Measurements from ENCODE around the gene HS6ST2. TPM values are rescaled to one million over a fixed set of nuclear protein-coding genes. Genes with fewer than 3 reads are reported as not detected.

Gene HS6ST2
- total and polyA plus RNA-seq, 2 experiments from 2014 or later: not detected

DNA sequence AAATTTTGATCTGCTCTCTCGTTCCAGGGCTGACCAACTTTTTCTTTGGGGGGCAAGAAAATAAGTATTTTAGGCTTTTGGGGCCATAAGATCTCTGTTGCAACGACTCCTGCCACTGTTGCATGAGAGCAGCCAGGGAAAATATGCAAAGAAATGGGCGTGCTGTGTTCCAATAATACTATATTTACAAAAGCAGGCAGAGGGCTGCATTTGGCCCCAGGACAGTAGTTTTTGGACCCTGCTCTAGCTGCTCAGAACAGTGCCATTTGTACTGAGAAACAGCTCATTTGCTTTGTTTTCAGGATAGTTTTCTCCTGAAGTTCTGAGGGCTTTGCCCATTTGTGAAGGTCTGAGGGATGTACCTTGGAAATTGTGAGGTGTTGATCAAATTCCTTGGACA is 334.5 kb downstream of the HS6ST2 start:
- no peak for DNase-seq
- 85 to 87% methylated on average over 3 of the region's 3 CpGs for WGBS, 2 experiments (ENCODE audit: low coverage in 1 of 2, low lambda C conversion rate in 2 of 2, missing lambda C conversion rate in 2 of 2)
- Histone ChIP-seq H3K36me3 (ENCODE audit: low read depth) (no peaks in the 10 kb centered on the region), H3K27me3 (replicated peaks; ENCODE audit: insufficient read depth) (no peaks in the 10 kb centered on the region), H3K9ac (no peak overlapping the region), H3K9me2 (ENCODE audit: insufficient read depth) (no peaks in the 10 kb centered on the region), H4K20me1 (ENCODE audit: insufficient read depth) (no peaks in the 10 kb centered on the region), H3K4me2 (ENCODE audit: unreplicated experiment) (no peak overlapping the region), H3K4me3 (no peak overlapping the region), H3K9me3 (ENCODE audit: low read depth) (no peaks in the 10 kb centered on the region), H3F3A (ENCODE audit: insufficient read depth) (no peaks in the 10 kb centered on the region), H2AFZ (no peak overlapping the region), H3K79me2 (ENCODE audit: insufficient read depth) (no peaks in the 10 kb centered on the region), H3K4me1 (ENCODE audit: insufficient read depth) (peaks cover 9% of the 10 kb centered on the region; the same call in 1 of the 2 replicates), H3K27ac (no peak overlapping the region)
- in situ Hi-C loops (cut with MboI): loop anchor here (25.0 kb wide), 1 partner anchor 787 kb away; no protein-coding TSS in a partner anchor
- TF ChIP-seq EZH2phosphoT487 (IDR thresholded peaks at IDR 0.05; ENCODE audit: insufficient read depth, low read depth) (no peak), EZH2 (IDR thresholded peaks at IDR 0.05; ENCODE audit: insufficient read depth, poor library complexity, severe bottlenecking) (no peak)

DNA sequence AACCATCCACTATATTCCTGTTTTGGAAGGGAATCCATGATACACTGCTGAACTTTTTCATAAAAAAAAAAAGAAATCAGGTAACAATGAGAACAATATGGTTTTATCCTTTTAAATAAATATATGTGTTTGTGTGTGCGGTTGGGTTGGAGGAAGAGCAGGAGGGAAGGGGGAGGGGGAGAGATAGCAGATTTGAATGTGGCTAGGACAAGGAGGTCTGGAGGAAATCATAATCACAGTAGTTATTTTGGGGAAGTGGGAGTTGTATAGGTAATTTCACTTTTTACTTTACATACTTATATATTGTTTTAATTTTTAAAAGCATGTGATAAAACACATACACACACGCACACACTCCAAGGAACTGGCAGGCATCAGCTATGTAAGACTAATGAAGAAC is 335.1 kb downstream of the HS6ST2 start:
- 94 to 97% methylated on average over 2 of the region's 2 CpGs for WGBS, 2 experiments (ENCODE audit: low coverage in 1 of 2, low lambda C conversion rate in 2 of 2, missing lambda C conversion rate in 2 of 2)

DNA sequence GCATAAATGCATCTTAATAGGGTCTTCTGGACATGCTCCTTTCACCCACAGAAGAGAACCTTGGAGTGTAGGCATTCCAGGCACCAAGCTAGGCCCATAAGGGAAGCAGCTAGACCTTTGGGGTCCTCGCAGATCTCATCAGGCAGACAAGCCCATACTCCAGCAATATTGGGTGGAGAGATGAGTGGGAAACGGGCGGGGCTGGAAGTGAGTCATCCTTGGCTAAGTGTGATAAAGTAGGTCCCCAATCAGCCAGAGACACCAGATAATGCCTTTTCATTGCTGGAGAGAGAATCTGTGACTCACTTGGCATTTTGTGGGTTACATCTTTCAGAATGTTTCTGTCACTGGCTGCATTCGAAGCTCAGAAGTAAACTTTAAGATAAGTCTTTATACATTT is 336.3 kb downstream of the HS6ST2 start:
- no peaks in the 10 kb centered on the region for H3K79me2 ChIP-seq (ENCODE audit: insufficient read depth)
- no peaks in the 10 kb centered on the region for H3K9me3 ChIP-seq (ENCODE audit: low read depth)
- 16 to 39% methylated on average over 3 to 4 of the region's 4 CpGs for WGBS, 2 experiments (ENCODE audit: low coverage in 1 of 2, low lambda C conversion rate in 2 of 2, missing lambda C conversion rate in 2 of 2)
- H2AFZ ChIP-seq: no peak overlapping the region
- no peaks in the 10 kb centered on the region for H3F3A ChIP-seq (ENCODE audit: insufficient read depth)
- H3K4me2 ChIP-seq (ENCODE audit: unreplicated experiment): no peak overlapping the region
- H3K9ac ChIP-seq: no peak overlapping the region
- H3K36me3 ChIP-seq (ENCODE audit: low read depth): no peaks in the 10 kb centered on the region
- no peaks in the 10 kb centered on the region for H4K20me1 ChIP-seq (ENCODE audit: insufficient read depth)
- TF ChIP-seq EZH2 (IDR thresholded peaks at IDR 0.05; ENCODE audit: insufficient read depth, poor library complexity, severe bottlenecking): no peak
- TF ChIP-seq EZH2phosphoT487 (IDR thresholded peaks at IDR 0.05; ENCODE audit: insufficient read depth, low read depth): no peak
- H3K4me3 ChIP-seq: no peak overlapping the region
- no peaks in the 10 kb centered on the region for H3K9me2 ChIP-seq (ENCODE audit: insufficient read depth)
- in situ Hi-C loops (cut with MboI): loop anchor here (25.0 kb wide), 1 partner anchor 785 kb away; no protein-coding TSS in a partner anchor
- no peak overlapping the region for H3K27ac ChIP-seq
- DNase-seq: peak; percentile 60
- peaks cover 9% of the 10 kb centered on the region; the same call in 1 of the 2 replicates for H3K4me1 ChIP-seq (ENCODE audit: insufficient read depth)
- no peaks in the 10 kb centered on the region for H3K27me3 ChIP-seq (replicated peaks; ENCODE audit: insufficient read depth)

More for the DNA sequence above, 335.1 kb downstream of the HS6ST2 start:
- peaks cover 9% of the 10 kb centered on the region; the same call in 1 of the 2 replicates for H3K4me1 ChIP-seq (ENCODE audit: insufficient read depth)
- no peak overlapping the region for H3K4me3 ChIP-seq
- no peak overlapping the region for H3K27ac ChIP-seq
- TF ChIP-seq EZH2 (IDR thresholded peaks at IDR 0.05; ENCODE audit: insufficient read depth, poor library complexity, severe bottlenecking) (no peak), EZH2phosphoT487 (IDR thresholded peaks at IDR 0.05; ENCODE audit: insufficient read depth, low read depth) (no peak)
- in situ Hi-C loops (cut with MboI): loop anchor here (25.0 kb wide), 1 partner anchor 786 kb away; no protein-coding TSS in a partner anchor
- no peaks in the 10 kb centered on the region for H3K9me2 ChIP-seq (ENCODE audit: insufficient read depth)
- no peak overlapping the region for H2AFZ ChIP-seq
- H3K27me3 ChIP-seq (replicated peaks; ENCODE audit: insufficient read depth): no peaks in the 10 kb centered on the region
- no peaks in the 10 kb centered on the region for H4K20me1 ChIP-seq (ENCODE audit: insufficient read depth)
- no peak for DNase-seq
- H3K9me3 ChIP-seq (ENCODE audit: low read depth): no peaks in the 10 kb centered on the region
- no peak overlapping the region for H3K4me2 ChIP-seq (ENCODE audit: unreplicated experiment)
- H3K79me2 ChIP-seq (ENCODE audit: insufficient read depth): no peaks in the 10 kb centered on the region
- no peak overlapping the region for H3K9ac ChIP-seq
- no peaks in the 10 kb centered on the region for H3F3A ChIP-seq (ENCODE audit: insufficient read depth)
- H3K36me3 ChIP-seq (ENCODE audit: low read depth): no peaks in the 10 kb centered on the region

DNA sequence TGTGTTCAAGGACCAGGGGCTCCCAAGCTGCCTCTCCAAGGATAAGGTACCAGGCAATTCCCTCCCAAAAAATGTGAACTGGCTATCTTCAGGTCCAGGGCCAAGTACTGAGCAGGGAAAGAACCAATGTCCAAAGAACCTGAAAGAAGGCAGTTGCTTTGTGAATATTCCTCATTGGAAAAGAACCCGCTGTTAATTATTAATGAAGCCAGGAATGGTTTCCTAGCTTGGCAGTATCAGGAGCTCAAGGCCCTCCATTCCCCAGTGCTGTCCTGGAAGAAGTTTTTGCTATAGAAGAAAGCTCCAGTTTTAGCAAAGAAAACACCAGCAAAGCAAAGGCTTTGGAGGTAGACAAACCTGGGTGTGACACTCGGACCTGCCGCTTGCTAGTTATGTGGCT is 339.6 kb downstream of the HS6ST2 start:
- Histone ChIP-seq H3K9ac (no peak overlapping the region), H3K36me3 (ENCODE audit: low read depth) (no peaks in the 10 kb centered on the region), H2AFZ (no peak overlapping the region), H3F3A (ENCODE audit: insufficient read depth) (no peaks in the 10 kb centered on the region), H3K9me2 (ENCODE audit: insufficient read depth) (no peaks in the 10 kb centered on the region), H4K20me1 (ENCODE audit: insufficient read depth) (no peaks in the 10 kb centered on the region), H3K4me1 (ENCODE audit: insufficient read depth) (peaks cover 9% of the 10 kb centered on the region; the same call in 1 of the 2 replicates), H3K4me2 (ENCODE audit: unreplicated experiment) (no peak overlapping the region), H3K9me3 (ENCODE audit: low read depth) (no peaks in the 10 kb centered on the region), H3K79me2 (ENCODE audit: insufficient read depth) (no peaks in the 10 kb centered on the region), H3K27ac (no peak overlapping the region), H3K27me3 (replicated peaks; ENCODE audit: insufficient read depth) (no peaks in the 10 kb centered on the region), H3K4me3 (no peak overlapping the region)
- TF ChIP-seq EZH2 (IDR thresholded peaks at IDR 0.05; ENCODE audit: insufficient read depth, poor library complexity, severe bottlenecking): no peak
- TF ChIP-seq EZH2phosphoT487 (IDR thresholded peaks at IDR 0.05; ENCODE audit: insufficient read depth, low read depth): no peak
- no peak for DNase-seq
- WGBS, 2 experiments (ENCODE audit: low coverage in 1 of 2, low lambda C conversion rate in 2 of 2, missing lambda C conversion rate in 2 of 2): 84 to 93% methylated on average over 3 of the region's 3 CpGs
- in situ Hi-C loops (cut with MboI): loop anchor here (25.0 kb wide), 1 partner anchor 782 kb away; no protein-coding TSS in a partner anchor
